Right lobe of liver (tissue), 4 donors: Measurements from ENCODE around the gene CSNK1G3.

Experiments used
- CTCF ChIP-seq, 4 donors: fragments of 200-600 bp in 3 of 4; fragments of 450-650 bp in 1 of 4; IDR thresholded peaks; one replicate each; pipeline versions ENCODE4 v1.5.1 to v1.8.0; 2016 to 2022; ENCODE audit warnings: antibody characterized with exemption in 4 of 4, mild to moderate bottlenecking in 2 of 4
- POLR2A ChIP-seq: fragments of 450-650 bp; IDR thresholded peaks from one replicate; pipeline ENCODE4 v1.6.1; 2017; ENCODE audit warnings: antibody characterized with exemption, mild to moderate bottlenecking
- donor health status: DM: no; HTN: no; CAD: no.
- donor health status: DM: no; HTN: no; CAD: no.
- donor health status: DM: no; HTN: yes; CAD: no.

GRCh38 chr5:123571927-123572326, 60.0 kb downstream of the CSNK1G3 start:
- TF ChIP-seq CTCF (IDR thresholded peaks at IDR 0.05), result no peak
- TF ChIP-seq POLR2A, result no peak
